ENCODE data around the gene ZNF433. TPM values are rescaled to one million over a fixed set of nuclear protein-coding genes. Genes with fewer than 3 reads are reported as not detected.

Gene ZNF433
- total RNA-seq, 2 experiments from 2014 or later: 0.60 to 0.95 TPM

Other genes with a start within 250 kb of the ZNF433 start
- gene ZNF491, start 237.2 kb downstream of the ZNF433 start, total RNA-seq: 1 to 10 TPM; 1.8 to 2.1 TPM
- gene ZNF440, start 221.4 kb downstream of the ZNF433 start, total RNA-seq: 10 to 100 TPM; 15.2 to 17.7 TPM
- gene ZNF439, start 187.0 kb downstream of the ZNF433 start, total RNA-seq: 10 to 100 TPM in 1 of 2 experiments, 1 to 10 TPM in 1; 9.7 to 10.2 TPM
- 1 to 10 TPM; 3.4 to 4.0 TPM for gene ZNF69, start 147.9 kb downstream of the ZNF433 start, total RNA-seq
- 10 to 100 TPM; 22.7 to 25.7 TPM for gene ZNF700, start 110.6 kb downstream of the ZNF433 start, total RNA-seq
- gene ZNF763, start 70.6 kb downstream of the ZNF433 start, total RNA-seq: 1 to 10 TPM; 2.0 to 2.3 TPM
- gene ZNF878, start 17.3 kb upstream of the ZNF433 start, total RNA-seq: 1 to 10 TPM; 1.1 to 1.7 TPM
- gene ZNF844, start 29.1 kb upstream of the ZNF433 start, total RNA-seq: 1 to 10 TPM; 1.7 to 2.4 TPM
- 1 to 10 TPM; 3.2 to 4.1 TPM for gene ZNF20, start 104.7 kb upstream of the ZNF433 start, total RNA-seq
- gene ZNF625, start 121.1 kb upstream of the ZNF433 start, total RNA-seq: 1 to 10 TPM; 2.9 to 5.2 TPM
- gene ZNF136, start 127.4 kb upstream of the ZNF433 start, total RNA-seq: 10 to 100 TPM; 13.9 to 14.7 TPM